MV-4-11 (cell line): ENCODE results near the gene INPP5D.
"Not testable (repeated sequence)": the region's sequence is repeated elsewhere in the genome, so short reads cannot be mapped to it uniquely, and the experiment has no call there.

Experiments used
- DNase-seq: peaks from one replicate; lab custom pipeline; 2025; lab: John Stamatoyannopoulos, UW

The INPP5D gene

GRCh38 chr2:233117811-233118647 lies 57.9 kb downstream of the INPP5D start:
- DNase-seq, result no peak

GRCh38 chr2:233118648-233119000 lies 58.5 kb downstream of the INPP5D start:
- no peak for DNase-seq

DNA sequence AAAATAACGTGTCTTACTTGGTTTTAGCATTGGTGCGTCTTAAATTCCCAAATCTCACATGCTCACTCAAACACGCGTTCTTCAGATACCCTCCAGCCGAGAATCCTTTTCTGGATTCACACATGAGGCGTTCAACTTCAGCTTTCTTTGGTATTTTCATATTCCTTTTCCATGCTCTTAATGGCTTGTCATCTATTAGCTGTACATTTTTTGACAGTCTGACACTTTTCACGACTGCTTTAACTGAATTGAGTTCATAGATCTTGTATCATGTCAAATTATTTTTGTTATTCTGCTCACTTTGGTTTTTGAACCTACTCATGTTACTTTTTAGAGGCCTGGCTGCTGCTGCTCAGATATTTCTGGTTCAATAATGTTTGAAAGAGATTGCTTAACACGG lies 59.0 kb downstream of the INPP5D start:
- DNase-seq, result no peak

DNA sequence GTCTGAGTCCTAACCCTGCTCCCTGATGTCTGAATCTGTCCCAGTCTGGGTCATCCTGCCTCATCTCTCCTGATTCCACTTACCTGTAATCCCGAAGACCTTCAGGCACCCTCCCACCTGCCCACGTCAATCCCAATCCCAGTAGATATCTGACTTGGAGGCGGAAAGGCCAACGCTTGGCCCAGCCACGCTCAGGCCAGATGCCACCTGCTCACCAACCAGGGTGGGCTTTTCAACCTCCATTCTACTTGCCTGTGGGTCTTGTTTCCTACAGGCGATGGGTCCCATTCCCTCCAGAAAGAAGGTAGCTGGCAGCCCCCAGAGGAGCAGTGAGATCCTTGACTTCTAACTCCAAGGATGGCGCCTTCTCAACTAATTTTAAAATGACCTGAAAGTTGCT lies 59.7 kb downstream of the INPP5D start:
- DNase-seq, result no peak

- no peak for DNase-seq
Observed at GRCh38 chr2:233120459-233120858, 60.3 kb downstream of the INPP5D start.

GRCh38 chr2:233121856-233122255 lies 61.7 kb downstream of the INPP5D start:
- no peak for DNase-seq

GRCh38 chr2:233122541-233122940 lies 62.4 kb downstream of the INPP5D start:
- DNase-seq, result no peak

GRCh38 chr2:233123576-233123975 lies 63.4 kb downstream of the INPP5D start:
- DNase-seq, result not testable (repeated sequence)

DNA sequence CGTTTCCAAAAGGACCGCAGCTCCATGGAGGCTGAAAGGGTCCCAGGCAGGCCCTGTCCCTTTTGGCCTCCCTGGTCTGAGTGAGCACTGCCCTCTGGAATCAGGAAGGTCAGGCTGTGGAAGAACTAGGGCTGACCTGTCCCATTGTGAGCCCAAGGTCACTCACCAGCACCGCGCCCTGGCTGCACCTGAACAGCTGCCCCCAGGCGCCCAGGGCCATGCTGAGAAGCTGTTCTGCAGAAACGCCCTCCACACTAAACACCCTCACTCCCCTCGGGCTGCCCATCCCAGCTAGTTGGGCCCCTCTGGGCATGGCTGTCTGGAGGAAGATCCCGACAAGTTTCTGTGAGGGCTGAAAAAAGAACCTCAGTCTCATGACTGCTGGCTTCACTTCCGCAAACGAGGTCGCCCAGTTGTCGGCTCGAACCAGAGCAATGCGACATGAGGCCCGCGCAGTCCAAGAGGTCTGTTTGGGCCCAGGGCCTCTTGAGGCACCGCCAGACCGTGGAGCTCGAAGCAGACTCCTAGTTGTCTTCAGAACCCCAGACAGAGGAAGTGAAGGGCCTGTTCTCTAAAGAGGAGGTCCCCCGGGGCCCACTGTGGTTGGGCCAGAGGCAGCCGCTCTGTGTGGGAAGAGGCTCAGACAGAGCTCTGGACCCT lies 64.4 kb downstream of the INPP5D start:
- DNase-seq, result peak; percentile 78

DNA sequence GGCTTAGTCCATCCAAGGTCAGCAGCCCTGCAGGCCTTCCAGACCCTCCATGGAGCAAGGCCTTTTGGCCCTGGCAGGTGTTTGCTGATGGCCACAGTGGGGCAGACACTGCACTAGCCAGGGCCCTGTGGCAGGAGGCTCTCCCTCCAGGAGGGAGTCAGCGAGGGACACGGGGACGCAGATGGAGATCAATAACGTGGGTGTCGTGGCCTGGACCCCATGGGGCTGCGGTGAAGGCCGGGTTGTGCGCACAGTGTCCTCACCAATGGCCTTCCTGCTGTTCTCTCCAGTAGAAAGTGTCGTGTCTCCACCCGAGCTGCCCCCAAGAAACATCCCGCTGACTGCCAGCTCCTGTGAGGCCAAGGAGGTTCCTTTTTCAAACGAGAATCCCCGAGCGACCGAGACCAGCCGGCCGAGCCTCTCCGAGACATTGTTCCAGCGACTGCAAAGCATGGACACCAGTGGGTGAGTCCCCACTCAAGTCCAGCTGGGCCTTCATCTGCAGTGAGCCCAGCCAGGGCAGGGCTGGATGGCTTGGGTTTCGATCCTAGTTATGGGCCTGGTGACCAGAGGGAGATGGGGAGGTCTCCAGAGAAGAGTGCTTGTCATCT lies 65.4 kb downstream of the INPP5D start:
- DNase-seq, result no peak

DNA sequence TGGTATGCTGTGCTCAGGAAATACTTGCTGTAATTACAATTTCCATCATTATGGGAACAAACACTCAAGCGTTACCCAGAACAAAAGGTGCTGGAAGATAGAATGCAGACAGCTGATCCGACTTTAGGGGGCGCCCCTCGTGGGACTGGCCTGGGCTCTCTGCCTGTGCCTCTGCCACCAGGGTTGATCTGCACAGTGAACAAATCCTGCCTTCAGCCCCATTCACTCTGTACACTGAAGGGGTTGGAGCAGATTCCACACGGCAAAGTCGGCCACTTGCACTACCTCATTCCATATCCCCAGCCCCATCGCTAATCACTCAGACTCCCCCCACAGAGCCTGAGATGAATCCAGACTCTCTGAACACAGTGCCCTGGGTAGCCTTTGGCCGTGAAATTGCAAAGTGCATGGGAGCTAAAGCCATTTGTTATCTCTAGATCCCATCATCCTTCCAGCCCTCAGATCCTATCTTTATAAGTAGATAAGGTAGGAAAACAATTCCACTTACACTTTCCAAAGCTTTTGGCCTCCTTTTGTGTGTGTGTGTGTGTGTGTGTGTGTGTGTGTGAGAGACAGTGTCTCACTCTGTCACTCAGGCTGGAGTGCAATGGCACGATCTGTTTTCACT lies 69.3 kb downstream of the INPP5D start:
- DNase-seq, result no peak

DNA sequence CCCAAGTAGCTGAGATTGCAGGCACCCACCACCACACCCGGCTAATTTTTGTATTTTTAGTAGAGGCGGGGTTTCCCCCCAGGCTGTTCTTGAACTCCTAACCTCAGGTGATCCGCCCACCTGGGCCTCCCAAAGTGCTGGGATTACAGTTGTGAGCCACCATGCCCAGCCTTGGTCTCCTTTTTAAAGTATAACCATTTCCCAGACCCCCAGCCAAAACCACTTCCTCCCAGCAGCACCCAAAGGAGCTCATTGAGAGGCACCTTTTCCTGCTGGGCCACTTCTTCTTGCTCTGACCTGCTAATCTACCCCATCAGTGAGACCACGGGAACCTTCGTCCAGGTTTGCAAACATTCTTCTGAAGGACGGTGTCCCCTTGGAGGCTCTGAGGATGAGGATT lies 69.9 kb downstream of the INPP5D start:
- no peak for DNase-seq

- DNase-seq, result no peak
Observed at GRCh38 chr2:233130481-233131020, 70.4 kb downstream of the INPP5D start.

DNA sequence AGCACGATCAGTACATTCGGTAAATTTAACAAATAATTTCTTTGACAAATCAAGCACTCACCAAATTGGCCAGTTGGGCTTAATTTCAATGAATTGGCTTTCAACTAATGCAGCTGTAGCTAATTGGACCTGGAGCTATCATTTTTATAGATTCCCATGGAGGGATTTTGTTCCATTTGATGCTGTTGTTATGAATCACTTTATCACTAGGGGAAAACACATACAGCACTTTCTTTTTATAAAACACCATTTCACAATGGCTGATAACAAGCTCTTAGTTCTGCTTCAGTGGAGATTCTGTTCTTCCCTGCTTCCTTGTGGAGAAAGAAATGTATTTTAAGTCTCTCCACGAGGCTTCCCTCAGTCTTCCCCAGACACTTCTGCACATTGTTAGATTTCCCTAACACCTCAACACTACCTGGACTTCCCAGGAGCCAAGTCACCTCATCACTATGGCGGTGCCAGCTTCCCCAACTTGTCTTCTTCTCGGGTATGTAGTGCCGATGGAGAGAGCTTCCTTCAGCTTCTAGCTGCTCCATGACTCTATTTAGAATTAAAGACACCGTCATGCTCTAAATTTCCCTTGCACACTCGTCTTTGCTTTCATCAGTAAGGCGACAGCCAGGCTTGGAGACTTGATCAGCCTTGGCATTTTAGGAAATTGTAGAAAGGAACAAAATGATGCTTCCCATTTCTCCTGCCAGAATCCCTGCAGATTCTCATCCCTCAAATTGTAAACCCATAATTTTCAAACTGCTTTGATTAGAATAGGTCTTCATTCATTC lies 72.0 kb downstream of the INPP5D start:
- DNase-seq, result no peak

DNA sequence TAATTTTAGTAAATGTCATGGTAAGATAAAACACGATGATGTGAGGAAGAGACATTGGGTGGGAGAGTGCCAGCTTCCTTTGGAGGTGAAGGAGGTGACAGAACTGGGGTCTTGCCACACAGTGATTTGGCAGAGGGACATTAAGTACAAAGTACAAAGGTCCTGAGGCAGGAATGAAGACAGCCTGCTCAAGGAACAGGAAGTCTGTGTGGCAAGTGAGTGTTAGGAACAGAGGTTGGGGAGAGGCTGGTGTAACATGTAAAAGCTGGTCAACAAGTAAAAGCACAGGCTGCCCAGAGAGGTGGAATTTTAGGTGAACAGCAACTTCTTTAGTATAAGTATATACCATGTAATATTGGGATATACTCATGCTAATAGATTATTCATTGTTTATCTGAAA lies 73.1 kb downstream of the INPP5D start:
- no peak for DNase-seq

GRCh38 chr2:233135421-233135820 lies 75.3 kb downstream of the INPP5D start:
- no peak for DNase-seq

DNA sequence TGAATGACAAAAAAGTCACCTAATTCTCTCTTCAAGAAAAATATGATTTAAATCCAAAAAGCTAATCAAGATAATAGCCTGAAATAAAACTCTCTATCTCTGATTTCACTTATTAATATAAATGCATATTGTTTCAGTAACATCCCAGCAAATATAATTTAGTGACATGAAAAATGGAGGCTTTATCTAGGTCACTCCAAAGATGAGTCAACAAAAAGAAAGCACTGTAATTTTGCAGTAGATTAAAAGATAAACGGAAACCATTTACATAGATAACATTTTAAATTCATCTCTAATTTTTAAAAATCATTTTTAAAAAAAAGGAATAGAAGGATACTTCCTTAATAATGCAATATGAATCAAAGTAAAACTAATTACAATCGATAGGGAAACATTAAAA lies 76.9 kb downstream of the INPP5D start:
- DNase-seq, result no peak

DNA sequence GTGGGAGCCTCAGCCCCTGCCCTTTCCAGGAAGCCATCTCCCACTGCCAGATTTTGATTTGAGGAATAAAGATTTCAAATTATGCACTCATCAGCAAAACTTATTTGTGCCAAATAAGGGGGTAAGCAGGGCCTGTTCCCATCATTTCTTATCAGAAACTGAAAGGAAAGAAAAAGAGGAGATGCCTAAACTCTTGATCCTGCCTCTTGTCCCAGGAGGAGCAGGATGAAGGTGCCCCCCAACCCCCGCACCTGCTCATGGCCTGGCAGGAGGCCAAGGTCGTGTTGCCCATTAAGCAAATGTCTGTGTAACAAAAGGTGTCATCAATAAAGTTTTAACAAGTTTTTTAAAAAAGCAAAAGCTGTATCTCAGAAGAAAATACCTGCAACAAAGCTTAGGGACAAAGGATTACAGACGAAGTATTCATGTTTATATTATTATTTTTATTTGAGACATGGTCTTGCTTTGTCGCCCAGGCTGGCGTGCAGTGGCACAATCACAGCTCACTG lies 80.0 kb downstream of the INPP5D start:
- no peak for DNase-seq

GRCh38 chr2:233140978-233141377 lies 80.8 kb downstream of the INPP5D start:
- no peak for DNase-seq

DNA sequence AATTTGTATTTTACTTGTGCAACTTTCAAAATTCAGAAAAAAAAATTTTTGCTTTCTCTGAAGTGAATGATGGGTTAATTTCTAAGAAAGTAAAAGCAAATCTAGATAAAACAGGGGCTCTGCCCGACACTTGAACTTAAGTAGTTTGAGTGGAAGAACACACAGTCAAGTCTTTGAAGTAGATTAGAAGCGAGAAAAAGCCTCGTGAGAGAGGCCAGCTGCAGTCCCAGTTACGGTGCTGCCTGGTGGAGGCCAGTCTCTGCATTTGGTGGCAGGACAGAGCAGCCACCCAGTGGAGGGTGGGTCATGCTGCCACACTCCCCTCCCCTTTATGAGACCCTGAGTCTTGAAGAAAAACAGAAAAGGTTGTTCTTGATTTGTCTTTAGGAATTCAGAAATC lies 81.8 kb downstream of the INPP5D start:
- DNase-seq, result no peak

GRCh38 chr2:233142355-233142897 lies 82.3 kb downstream of the INPP5D start:
- peak; percentile 17 for DNase-seq
